ENCODE measurements around the gene PTX4. TPM values are rescaled to one million over a fixed set of nuclear protein-coding genes. Genes with fewer than 3 reads are reported as not detected.

PTX4 gene
- total RNA-seq, 1 donor from 2014 or later = not detected

GRCh38 chr16:1457489-1458245, 31.1 kb downstream of the PTX4 start:
- no peaks in the 10 kb centered on the region for H3K27me3 Mint-ChIP-seq
- no peaks in the 10 kb centered on the region for H3K9me3 Mint-ChIP-seq (ENCODE audit: low read depth)
- no peak for DNase-seq (ENCODE audit: low spot score, unreplicated experiment)
- no peak overlapping the region for H3K27ac Mint-ChIP-seq
- no peak overlapping the region for H3K4me3 Mint-ChIP-seq (ENCODE audit: low read depth)
- no peaks in the 10 kb centered on the region for H3K4me1 Mint-ChIP-seq (ENCODE audit: low read depth)
- TF ChIP-seq CTCF (IDR thresholded peaks at IDR 0.05; ENCODE audit: unreplicated experiment) = no peak
- H3K36me3 Mint-ChIP-seq (ENCODE audit: insufficient read depth) = no peaks in the 10 kb centered on the region

GRCh38 chr16:1456951-1457350, 31.8 kb downstream of the PTX4 start:
- no peak for DNase-seq (ENCODE audit: low spot score, unreplicated experiment)
- no peak for TF ChIP-seq CTCF (IDR thresholded peaks at IDR 0.05; ENCODE audit: unreplicated experiment)
- Mint-ChIP-seq H3K4me1 (ENCODE audit: low read depth) (no peaks in the 10 kb centered on the region), H3K27ac (no peak overlapping the region), H3K4me3 (ENCODE audit: low read depth) (no peak overlapping the region), H3K36me3 (ENCODE audit: insufficient read depth) (no peaks in the 10 kb centered on the region), H3K9me3 (ENCODE audit: low read depth) (no peaks in the 10 kb centered on the region), H3K27me3 (no peaks in the 10 kb centered on the region)

- H3K36me3 Mint-ChIP-seq (ENCODE audit: insufficient read depth) = peaks cover 2% of the 10 kb centered on the region
- no peak for DNase-seq (ENCODE audit: low spot score, unreplicated experiment)
- H3K4me1 Mint-ChIP-seq (ENCODE audit: low read depth) = no peaks in the 10 kb centered on the region
- no peaks in the 10 kb centered on the region for H3K27me3 Mint-ChIP-seq
- no peaks in the 10 kb centered on the region for H3K9me3 Mint-ChIP-seq (ENCODE audit: low read depth)
- no peak overlapping the region for H3K27ac Mint-ChIP-seq
- H3K4me3 Mint-ChIP-seq (ENCODE audit: low read depth) = no peak overlapping the region
- no peak for TF ChIP-seq CTCF (IDR thresholded peaks at IDR 0.05; ENCODE audit: unreplicated experiment)
These were observed 33.3 kb downstream of the PTX4 start for GRCh38 chr16:1455190-1456171.

GRCh38 chr16:1454561-1454960, 34.2 kb downstream of the PTX4 start:
- Mint-ChIP-seq H3K27me3 (no peaks in the 10 kb centered on the region), H3K4me3 (ENCODE audit: low read depth) (no peak overlapping the region), H3K36me3 (ENCODE audit: insufficient read depth) (peaks cover 2% of the 10 kb centered on the region), H3K9me3 (ENCODE audit: low read depth) (no peaks in the 10 kb centered on the region), H3K4me1 (ENCODE audit: low read depth) (no peaks in the 10 kb centered on the region), H3K27ac (no peak overlapping the region)
- DNase-seq (ENCODE audit: low spot score, unreplicated experiment) = no peak
- TF ChIP-seq CTCF (IDR thresholded peaks at IDR 0.05; ENCODE audit: unreplicated experiment) = no peak

- H3K27ac Mint-ChIP-seq = no peak overlapping the region
- H3K36me3 Mint-ChIP-seq (ENCODE audit: insufficient read depth) = peaks cover 2% of the 10 kb centered on the region
- H3K4me3 Mint-ChIP-seq (ENCODE audit: low read depth) = no peak overlapping the region
- H3K9me3 Mint-ChIP-seq (ENCODE audit: low read depth) = no peaks in the 10 kb centered on the region
- H3K27me3 Mint-ChIP-seq = no peaks in the 10 kb centered on the region
- no peak for DNase-seq (ENCODE audit: low spot score, unreplicated experiment)
- TF ChIP-seq CTCF (IDR thresholded peaks at IDR 0.05; ENCODE audit: unreplicated experiment) = no peak
- no peaks in the 10 kb centered on the region for H3K4me1 Mint-ChIP-seq (ENCODE audit: low read depth)
These were observed 35.4 kb downstream of the PTX4 start for GRCh38 chr16:1453316-1453715.

Data from progenitor cell of endocrine pancreas (in vitro differentiated cells).